Medulla oblongata (tissue), 1 donor: Measurements from ENCODE around the gene ATP1A1.
A peak's percentile ranks its signal among the peaks of the same experiment; 100 is the strongest.

ENCODE experiments used
- DNase-seq: peaks from one replicate; pipeline ENCODE4 v3.0.0-alpha.2; 2015; ENCODE audit errors: extremely low spot score

Gene ATP1A1

DNA sequence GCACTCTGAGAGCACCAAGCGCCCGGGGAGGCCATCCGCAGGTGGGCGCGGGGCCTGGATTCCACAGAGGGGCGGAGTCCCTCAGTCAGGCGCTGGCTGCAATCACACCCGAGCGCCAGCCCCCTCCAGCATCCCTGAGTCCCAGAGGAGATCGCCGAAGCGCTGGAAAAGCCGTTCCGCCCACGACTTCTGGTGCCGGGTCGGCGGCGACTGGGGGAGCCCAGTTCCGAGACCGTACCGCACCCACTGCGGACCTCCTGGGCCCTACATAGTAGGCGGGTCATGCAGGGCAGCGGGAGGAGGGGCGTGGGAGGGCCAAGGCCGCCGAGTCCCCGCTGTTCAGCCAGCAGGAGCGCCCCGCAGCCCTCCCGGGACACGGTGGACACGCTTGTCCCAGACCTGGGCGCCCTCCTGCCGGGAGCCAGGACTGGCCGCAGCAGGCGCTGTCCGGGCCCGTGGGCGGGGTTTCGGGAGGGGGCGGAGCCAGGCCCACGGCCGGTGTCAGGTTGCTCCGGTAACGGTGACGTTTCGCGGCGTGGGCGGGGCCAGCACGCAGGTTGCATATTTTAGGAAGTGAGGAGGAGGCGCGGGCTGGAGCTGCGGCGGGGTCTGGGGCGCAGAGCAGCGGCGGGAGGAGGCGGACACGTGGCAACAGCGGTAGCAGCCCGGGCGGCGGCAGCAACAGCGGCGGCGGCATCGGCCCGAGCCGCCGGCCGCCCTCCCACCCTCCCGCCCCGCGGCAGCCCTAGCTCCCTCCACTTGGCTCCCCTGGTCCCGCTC is at the start of gene ATP1A1:
Gene ATP1A1 (plus strand): TSS at position 594 of the 780 bp plus-strand sequence. CDS start 268 bp downstream, outside the sequence.
- peak; percentile 95 for DNase-seq

DNA sequence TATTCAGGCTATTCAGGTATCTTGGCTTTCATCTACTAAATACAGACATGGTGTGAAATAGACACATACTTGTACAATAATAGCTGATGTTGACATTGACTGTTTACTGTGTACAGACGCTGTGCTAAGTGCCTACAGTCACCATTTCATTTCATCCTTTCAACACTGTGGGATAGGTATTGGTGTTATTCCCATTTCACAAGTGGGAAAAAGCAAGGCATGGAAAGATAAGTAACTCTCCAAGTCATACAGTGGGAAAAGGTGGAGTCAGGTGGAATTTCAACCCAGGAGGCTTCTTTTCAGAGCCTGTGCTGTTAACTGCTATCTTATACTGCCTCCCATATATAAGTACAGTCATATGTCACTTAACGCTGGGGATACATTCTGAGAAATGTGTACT is 49.6 kb upstream of the ATP1A1 start:
- no peak for DNase-seq

DNA sequence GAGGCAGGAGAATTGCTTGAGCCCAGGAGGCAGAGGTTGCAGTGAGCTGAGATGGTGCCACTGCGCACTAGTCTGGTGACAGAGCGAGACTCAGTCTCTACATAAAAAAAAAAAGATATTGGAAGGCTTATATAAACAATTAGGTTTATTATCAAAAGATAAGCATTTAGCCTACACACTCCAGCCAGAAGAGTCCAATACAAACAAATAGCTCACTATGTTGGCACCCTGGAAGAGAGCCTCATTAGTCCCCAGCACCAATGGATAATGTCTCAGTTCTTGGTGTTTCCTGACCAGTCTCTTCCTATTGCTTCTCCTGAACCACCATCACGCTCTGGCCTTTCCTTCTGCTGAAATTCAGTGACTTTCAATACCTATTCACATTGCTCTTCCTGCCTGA is 48.6 kb upstream of the ATP1A1 start:
- no peak for DNase-seq

DNA sequence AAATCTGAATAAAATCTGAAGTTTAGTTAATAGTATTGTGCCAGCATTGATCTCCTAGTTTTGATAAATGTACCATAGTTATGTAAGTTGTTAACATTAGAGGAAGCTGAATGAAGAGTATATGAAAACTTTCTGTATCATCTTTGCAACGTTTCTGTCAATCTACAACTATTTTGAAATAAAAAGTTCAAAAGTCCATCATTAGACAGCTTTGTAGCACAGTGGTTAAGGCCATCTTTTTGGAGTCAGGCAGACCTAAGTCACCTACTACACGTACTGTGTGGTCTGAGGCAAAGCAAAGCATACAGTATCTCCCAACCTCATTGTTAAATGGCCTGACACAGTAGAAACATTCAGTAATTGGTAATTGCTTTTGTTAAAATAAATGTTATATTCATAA is 47.9 kb upstream of the ATP1A1 start:
- DNase-seq, result no peak

DNA sequence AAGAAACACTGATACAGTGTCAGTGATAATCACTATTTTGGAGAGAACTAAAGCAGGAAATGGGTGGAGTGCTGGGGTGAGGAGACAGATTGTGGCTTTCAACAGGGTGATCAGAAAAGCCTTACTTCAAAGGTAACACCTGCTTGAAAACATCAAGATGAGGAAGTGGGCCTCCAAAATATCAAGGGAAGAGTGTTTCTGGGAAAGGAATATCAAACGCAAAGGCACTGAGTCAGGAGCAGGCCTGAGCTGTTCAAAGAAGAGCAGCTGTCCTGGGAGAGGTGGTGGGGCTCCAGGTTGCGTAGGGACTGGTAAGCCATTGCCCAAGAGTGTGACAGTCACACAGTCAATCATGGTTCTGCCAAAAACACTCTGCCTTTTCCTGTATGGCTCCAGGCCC is 47.1 kb upstream of the ATP1A1 start:
- DNase-seq, result no peak

DNA sequence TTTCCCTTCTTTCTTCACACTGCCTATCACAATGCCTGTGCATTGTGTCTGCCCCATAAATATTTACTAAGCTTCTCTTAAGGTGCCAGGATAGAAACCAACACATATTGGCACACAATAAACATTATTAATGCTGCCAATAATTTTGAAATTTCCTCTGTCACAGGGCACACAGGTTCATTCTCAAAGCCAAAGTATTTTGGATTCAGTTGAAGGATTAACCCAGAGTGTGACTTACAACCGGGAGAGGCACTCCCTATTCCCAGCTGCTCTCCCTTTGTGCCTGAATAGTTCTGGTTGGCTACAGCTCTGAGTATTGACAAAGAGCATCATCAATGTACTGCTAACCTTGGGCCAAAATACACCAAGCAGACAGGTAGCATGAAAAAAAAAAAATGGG is 46.6 kb upstream of the ATP1A1 start:
- DNase-seq, result no peak

DNA sequence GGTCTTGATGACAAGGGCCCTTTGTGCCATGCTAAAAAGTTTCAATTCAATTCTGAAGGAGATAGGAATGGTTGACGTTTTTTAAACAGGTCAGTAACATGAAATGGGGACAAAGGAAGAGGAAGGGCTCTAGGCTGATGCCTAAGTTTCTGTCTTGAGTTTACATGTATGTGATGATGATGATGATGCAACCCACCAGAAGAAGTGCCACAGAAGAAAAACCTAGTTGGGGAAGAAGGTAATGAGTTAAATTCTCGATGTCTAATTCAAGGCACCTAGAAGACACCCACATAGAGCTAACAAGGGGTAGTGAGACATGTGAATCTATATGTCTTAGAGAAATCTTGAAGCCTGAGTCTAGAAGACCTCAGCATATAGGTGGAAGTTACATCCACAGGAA is 44.4 kb upstream of the ATP1A1 start:
- no peak for DNase-seq

DNA sequence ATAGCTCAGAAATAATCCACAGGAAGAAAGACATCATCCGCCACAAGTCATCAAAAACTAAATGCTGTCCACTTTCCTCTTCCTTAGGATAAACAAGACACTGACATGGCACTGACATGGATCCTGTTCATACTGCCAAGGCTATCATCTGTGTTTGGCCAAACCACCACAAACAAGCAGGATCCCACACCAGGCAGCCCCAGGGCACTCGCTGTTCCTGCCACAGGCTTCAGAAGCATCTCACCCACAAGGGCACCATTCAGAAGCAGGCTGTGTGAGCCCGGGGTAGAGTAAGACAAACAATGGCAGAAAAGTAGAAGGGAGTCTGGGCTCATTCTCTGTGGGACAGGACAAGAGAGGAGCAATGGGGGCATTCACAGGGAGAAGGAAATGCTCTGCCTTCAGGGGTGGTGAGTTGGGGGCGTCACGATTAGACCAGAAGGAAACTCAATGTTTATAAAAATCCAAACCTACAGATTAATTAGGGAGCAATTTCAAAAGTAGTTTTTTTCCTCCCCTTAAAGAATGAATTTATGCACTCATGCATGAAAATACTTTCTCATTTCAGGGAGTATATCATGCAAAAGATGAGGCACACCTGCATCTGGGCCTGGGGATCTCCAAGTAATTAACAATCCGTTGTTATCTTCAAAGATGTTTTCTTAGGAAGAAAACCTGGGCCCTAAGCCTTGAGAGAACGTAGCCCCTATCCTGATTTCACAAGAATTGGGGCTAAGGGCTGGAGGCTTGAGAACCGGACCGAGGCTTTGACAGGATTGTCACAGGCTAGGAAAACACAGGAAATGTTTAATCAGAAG is 43.3 kb upstream of the ATP1A1 start:
- DNase-seq, result peak; percentile 57

DNA sequence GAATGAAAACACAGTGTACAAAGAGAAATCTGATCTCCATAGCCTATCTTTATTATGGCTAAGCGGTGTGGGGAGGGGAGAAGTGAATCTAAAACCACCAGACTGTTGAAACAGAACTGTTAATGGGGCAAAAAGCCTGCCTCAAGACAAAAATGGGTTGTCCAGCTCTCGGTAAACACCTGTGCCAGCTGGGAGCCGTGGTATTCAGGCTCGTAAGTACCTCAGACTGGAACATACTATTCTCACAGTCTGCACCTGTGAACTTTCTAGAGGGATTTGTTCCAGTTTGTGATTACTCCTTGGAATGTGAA is 42.7 kb upstream of the ATP1A1 start:
- no peak for DNase-seq

DNA sequence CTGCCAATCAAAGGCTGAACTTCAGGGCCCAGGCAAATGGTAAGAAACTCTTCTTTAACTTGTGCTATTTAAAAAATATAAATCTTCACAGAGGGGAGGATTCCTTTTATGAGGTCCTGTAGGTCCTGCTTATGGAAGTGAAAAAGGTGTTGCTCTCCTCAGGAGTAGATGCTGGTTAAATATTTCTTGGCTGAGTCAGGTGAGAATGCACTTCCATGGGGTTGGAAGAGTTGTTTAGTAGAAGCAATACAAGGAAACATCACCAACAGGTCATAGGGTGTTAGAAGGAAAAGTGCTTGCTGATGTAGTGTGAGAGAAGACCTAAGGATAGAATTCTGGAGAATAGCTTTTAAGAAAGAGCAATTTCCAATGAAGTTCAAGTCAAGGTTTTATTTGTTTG is 42.2 kb upstream of the ATP1A1 start:
- no peak for DNase-seq

DNA sequence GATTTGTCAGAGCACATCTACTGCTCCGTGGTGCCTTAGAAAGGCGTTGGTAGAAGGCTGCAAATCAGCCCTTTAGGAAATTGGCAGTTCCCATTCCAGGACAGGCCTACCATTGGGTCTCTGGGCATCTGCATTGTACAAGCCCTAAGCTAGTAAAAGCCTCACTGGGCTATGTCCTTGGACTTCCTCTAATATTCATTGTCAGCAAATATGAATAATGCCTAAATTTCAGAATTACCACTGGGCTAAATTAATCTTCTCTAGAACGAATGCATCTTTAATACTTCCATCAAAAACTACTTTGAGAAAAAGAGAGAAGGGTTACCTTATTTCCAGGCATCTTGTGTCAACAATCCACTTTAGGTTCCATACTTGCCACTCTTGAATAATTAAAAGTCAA is 41.5 kb upstream of the ATP1A1 start:
- DNase-seq, result no peak

DNA sequence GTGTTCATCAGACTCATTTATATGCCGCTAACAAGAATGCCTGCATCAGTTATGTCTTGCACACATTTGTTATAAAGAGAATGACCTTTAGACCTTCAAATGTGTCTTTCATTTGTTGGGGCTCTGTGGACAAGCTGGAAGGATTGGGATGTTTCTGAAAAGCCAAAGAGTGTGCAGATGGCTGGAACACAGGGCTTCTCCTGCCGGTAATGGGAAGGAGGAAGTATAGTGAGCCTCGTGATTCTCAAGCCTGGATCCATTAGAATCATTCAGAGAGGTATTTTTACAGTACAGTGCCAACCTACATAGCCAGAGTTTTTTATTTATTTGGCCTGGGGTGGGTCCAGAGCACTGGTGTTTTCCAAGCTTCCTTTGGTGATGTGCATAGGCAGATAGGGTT is 40.6 kb upstream of the ATP1A1 start:
- DNase-seq, result no peak

DNA sequence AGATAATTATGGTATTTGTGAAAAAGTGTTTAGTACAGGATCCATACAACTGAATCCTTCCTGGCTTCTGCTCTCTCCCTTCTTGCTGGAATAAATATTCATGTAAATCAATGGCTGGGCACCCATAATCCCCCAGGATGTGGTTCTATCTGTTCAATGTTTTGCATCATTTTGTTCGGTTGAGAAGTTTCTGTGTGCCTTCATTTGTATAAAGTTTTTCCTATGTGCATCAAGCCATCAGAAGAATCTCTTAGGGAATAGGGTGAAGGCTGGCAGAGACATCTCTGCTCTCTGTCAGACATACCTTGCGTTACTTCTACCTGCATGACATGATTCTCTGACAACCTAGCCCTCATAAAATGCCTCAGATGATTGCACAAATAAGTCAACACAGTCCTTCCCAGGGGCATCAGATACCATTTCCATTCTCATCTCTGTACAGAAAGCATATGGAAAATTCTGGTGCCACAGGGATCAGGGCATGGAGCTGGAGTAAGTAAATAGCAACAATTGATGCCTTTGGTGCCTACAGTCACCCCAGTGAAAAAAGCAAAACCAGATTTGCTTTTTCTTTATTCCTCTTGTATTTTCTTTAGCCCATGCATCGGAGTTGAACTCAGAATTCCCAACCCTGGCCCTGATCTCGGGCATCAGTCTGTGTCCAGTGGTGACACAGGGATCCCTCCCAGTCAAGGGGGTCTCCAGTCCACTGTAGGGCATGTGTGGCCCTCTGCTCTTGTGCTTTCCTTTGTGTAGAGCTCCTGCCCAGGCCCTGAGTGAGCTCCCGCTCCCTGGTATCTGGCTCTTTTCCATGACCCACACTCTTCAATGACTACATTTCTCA is 39.7 kb upstream of the ATP1A1 start:
- no peak for DNase-seq

DNA sequence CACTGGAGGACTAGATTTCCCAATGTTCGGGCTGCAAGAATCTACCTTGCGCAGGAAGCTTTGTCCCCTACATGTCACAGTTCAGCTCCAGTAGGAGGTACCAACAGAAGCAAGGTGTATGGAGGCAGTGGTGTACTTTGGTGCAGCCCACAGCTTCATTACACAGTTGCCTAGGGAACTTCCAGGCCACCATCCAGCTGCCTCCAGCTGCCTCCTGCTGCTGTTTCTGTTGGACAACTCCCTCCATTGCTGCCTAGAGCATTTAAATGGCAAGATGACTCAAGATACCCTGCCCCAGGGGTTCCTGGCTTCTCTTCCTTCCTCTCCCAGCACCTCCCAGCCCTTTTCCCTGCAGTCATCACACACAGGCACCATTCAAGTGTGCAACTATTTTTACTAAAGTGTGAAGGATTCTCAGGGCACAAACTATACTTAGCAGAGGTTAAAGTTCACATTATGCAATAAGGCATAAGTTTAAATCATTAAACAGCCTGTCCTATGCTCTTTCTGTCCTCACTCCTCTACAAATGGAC is 39.0 kb upstream of the ATP1A1 start:
- no peak for DNase-seq

DNA sequence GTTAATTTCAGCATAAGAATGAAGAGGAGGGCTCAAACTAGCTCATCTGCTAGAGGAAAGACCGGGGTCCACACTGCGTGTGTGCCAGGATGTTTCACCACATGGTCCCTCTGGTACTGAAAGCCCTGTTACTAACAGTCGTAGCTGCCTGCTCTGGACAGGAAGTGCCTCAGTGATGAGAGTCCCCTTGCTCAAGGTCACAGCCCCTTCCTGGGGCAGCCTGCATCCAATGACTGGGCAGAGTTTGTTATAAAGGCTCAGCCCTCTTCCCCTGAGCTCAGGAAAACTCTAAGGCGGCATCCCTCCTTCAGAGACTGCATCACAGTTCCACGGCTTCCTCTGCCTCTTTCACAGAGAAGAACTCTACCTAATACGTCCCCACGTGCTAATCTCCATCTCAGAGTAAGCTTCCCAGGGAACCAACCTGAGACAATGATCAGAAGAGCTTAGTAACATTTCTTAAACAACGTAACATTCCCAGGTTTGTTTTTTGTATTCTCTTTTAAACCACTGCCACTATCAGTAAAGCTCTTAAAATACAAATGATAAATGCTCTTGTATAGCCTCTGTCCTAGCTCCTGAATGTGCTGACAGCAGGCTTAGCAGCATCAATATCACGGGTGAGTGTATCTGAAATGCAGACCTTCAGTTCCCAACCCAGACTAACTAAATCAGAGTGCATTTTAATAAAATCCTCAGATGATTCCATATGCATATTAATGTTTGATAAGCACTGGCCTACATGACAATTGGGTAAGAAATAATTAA is 38.0 kb upstream of the ATP1A1 start:
- DNase-seq, result no peak

DNA sequence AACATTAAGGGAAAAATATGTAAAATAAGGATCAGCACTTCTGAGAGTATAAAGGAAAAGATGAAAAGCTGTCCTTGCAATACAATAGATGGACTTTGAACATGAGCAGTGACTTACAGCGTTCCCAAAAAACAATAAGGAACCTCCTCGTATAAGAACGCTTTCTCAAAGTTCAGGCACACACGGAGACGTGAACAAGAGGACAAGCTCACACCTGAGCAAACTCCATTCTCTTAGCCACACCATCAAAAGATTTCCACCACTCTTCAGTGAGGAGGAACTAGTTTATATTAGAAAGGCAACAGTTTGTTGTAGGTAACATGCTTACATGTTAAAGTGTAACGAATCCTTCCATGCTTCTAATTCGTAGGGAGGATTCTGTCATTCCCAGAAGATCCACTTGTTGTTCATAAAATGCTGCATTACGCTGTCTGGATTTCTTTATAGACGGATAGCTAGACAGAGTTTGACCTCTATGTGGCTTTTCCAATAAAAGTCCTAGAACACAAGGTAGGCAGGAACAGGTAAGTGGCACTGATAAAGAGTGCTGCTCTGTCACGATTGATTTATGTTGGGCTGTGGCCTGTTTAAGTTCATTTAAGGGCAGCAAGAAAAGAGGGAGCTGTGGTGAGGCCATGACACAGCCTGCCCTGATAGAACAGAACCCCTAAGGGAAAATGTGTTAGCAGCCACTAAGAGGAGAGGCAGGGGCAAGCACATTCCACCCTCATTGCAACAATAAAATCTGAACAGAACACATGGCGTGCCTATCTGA is 37.0 kb upstream of the ATP1A1 start:
- no peak for DNase-seq

DNA sequence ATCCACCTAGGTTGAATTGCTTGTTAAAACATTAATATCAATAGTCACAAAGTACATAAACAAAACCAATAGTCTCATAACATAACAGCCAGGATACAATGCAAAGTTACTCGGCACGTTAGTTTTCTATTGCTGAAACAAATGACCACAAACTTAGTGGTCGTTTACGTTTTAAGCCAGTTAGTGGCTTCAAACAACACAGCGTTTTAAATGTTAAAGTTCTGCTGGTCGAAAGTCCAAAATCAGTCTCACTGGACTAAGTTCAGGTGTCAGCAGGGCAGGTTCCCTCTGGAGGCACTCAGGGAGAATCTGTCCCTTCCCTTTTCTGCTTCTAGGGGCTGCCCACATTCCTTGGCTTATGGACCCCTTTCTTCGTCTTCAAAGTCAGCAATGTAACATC is 35.6 kb upstream of the ATP1A1 start:
- DNase-seq, result no peak

DNA sequence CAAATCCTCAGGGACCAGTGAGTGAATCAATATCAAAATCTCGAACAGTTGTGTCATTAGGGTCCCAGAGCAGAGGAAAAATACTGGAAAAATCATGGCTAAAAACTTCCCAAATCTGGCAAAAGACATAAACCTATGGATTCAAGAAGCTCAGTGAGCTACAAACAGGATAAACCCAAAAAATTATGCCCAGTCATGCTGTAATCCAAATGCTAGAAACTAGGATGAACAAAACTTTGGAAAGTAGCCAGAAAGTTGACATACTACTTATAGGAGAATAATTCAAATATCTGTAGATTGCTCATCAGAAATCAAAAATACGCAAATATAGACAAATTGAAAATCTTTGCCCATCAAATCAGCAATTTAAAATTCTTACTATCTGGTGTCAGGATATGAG is 34.6 kb upstream of the ATP1A1 start:
- no peak for DNase-seq

DNA sequence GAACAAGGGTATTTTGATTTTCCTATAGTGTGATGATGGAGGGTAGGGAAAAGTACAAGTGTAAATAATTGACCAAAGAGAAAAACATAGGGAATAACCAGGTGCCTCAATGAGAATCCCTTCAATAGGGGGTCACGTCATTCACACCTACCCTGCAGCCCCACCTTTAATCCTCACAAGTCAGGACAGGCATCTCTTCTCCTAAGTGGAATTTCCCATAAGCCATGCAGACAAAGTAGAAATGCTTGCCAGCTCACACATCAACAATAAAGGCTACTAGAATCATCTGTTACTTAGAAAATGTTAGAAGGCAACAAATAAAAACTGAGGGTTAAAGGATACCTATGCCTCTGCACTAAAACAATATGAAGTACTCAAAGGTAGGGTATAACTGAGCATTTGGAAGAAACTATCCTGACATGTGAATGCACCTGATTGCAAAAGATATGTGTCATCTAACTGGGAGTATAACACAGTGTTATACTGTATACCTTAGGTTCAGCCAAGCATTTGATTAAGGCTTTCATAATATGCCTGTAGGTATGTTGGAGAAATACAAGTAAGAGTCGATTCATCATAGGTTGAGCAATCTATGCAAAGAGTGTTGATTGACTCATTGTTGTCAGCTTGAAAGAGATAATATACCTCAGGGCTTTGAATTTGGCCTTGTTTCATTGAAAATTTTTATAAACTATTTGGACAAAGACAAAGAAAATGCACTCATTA is 32.4 kb upstream of the ATP1A1 start:
- no peak for DNase-seq

DNA sequence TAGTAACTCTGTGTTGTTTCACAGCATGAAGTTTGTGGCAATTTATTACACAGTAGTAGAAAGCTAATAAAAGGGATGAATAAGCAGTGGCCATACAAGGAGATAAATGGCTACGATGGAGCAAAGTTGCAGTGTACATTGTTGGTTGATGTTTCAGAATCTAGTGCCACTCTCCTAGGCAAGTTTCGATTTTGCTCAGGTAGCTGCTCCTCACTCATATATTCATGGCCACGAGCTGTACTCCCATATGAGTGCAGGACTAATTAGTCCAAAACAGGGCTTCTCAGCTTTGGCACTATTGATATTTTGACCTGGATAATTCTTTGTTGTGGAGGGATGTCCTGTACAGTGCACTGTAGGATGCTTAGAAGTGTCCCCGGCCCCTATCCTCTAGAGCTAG is 30.0 kb upstream of the ATP1A1 start:
- DNase-seq, result no peak
